Right lobe of liver (tissue), 4 donors: ENCODE results near the gene PRKAR1B.

Experiments used
- CTCF ChIP-seq, 4 donors: fragments of 200-600 bp in 3 of 4; fragments of 450-650 bp in 1 of 4; IDR thresholded peaks; one replicate each; pipeline versions ENCODE4 v1.5.1 to v1.8.0; 2016 to 2022; ENCODE audit warnings: antibody characterized with exemption in 4 of 4, mild to moderate bottlenecking in 2 of 4
- POLR2A ChIP-seq: fragments of 450-650 bp; IDR thresholded peaks from one replicate; pipeline ENCODE4 v1.6.1; 2017; ENCODE audit warnings: antibody characterized with exemption, mild to moderate bottlenecking
- donor health status: DM: no; HTN: no; CAD: no.
- donor health status: DM: no; HTN: no; CAD: no.
- donor health status: DM: no; HTN: yes; CAD: no.

- TF ChIP-seq POLR2A (no peak), CTCF (IDR thresholded peaks at IDR 0.05) (no peak)
Measured at GRCh38 chr7:620056-620455, 107.0 kb downstream of the PRKAR1B start.
